Panc1 (cell line): Measurements from ENCODE around the gene IL37. TPM values are rescaled to one million over a fixed set of nuclear protein-coding genes. Genes with fewer than 3 reads are reported as not detected.

Experiments used
- ATAC-seq: fragments of 200-7000 bp; cut with Tn5 transposase; 2 replicates; pipeline ENCODE4 v1.9.1; 2020; ENCODE audit warnings: mild to moderate bottlenecking, moderate library complexity
- BruUV-seq: library from RNA; stranded (reverse); fragments of 400-500 nt; replicated peaks from 2 replicates; lab custom pipeline; 2021; lab: Mats Ljungman, UMichigan
- CTCF ChIA-PET: fragments of 300-600 bp; sonication (Branson Sonifier 250); formaldehyde crosslinking; loops from one replicate; lab custom pipeline; 2022; ENCODE audit warnings: antibody characterized with exemption; lab: Charles Lee
- POLR2A ChIA-PET: fragments of 300-600 bp; sonication (Branson Sonifier 250); formaldehyde crosslinking; loops from one replicate; lab custom pipeline; 2022; ENCODE audit warnings: antibody characterized with exemption; lab: Charles Lee
- DNase-seq: peaks from one replicate; pipeline ENCODE4 v3.0.0-alpha.2; 2010; ENCODE audit warnings: low read depth, low spot score
- H3K27ac ChIP-seq: 2 replicates; pipeline ENCODE4 v1.5.1; 2011; ENCODE audit warnings: mild to moderate bottlenecking, low read length, inconsistent platforms
- H3K27me3 ChIP-seq: fragments of 200-500 bp; sonication (Bioruptor generic); 2 replicates; pipeline ENCODE4 v1.6.0; 2014; ENCODE audit warnings: low read length, inconsistent platforms; ENCODE audit not compliant: control insufficient read depth, insufficient read depth
- H3K36me3 ChIP-seq: fragments of 200-500 bp; sonication (Bioruptor generic); 2 replicates; pipeline ENCODE4 v1.5.1; 2014; ENCODE audit warnings: inconsistent platforms, mild to moderate bottlenecking, low read length, moderate library complexity; ENCODE audit not compliant: control insufficient read depth, insufficient read depth
- H3K4me1 ChIP-seq: 2 replicates; pipeline ENCODE4 v1.5.1; 2011; ENCODE audit warnings: inconsistent platforms, mild to moderate bottlenecking, low read length, moderate library complexity; ENCODE audit not compliant: control insufficient read depth, insufficient read depth
- H3K4me3 ChIP-seq, 2 experiments: 2 replicates each; pipeline ENCODE4 v1.5.1; 2011 to 2012; ENCODE audit warnings: low read depth in 2 of 2, low read length in 2 of 2, mild to moderate bottlenecking in 2 of 2, inconsistent platforms in 1 of 2, moderate library complexity in 1 of 2
- H3K9me3 ChIP-seq: fragments of 200-500 bp; sonication (Bioruptor generic); 2 replicates; pipeline ENCODE4 v1.5.1; 2014; ENCODE audit warnings: low read depth, mild to moderate bottlenecking, inconsistent platforms, low read length, moderate library complexity; ENCODE audit not compliant: control insufficient read depth, insufficient read depth
- POLR2AphosphoS5 ChIP-seq: IDR thresholded peaks from 2 replicates; pipeline ENCODE4 v1.6.1; 2012; ENCODE audit warnings: mild to moderate bottlenecking, low read depth, low read length, moderate library complexity
- SIN3A ChIP-seq: IDR thresholded peaks from 2 replicates; pipeline ENCODE4 v1.6.1; 2012; ENCODE audit warnings: low read depth, mild to moderate bottlenecking, low read length, moderate library complexity, borderline replicate concordance; ENCODE audit not compliant: insufficient read depth
- TCF7L2 ChIP-seq: IDR thresholded peaks from 2 replicates; pipeline ENCODE4 v1.6.1; 2011; ENCODE audit warnings: mild to moderate bottlenecking, low read depth, low read length, inconsistent platforms
- in situ Hi-C: cut with HindIII; loops from 2 replicates; pipeline ENCODE4 v1.10.0; 2016; ENCODE audit warnings: low sequenced_read_pairs, low pct_unique_long_range_greater_than_20kb
- intact Hi-C: fragments of 100-400 bp; cut with micrococcal nuclease; formaldehyde crosslinking; loops from one replicate; pipeline ENCODE4 v1.10.0; 2022; ENCODE audit not compliant: unreplicated experiment
- total RNA-seq: library from RNA; stranded (reverse); gene quantifications from one replicate; pipeline ENCODE4 v1.2.1, GENCODE V29; 2021; ENCODE audit not compliant: unreplicated experiment
- TF ChIP-seq, protein P1 (sequence below): fragments of 450-650 bp; IDR thresholded peaks from 2 replicates; pipeline ENCODE4 v1.5.1; 2017; ENCODE audit warnings: mild to moderate bottlenecking
- TF ChIP-seq, protein P2 (sequence below), 2 experiments: IDR thresholded peaks; 2 replicates each; pipeline ENCODE4 v1.6.1; 2011 to 2012; ENCODE audit warnings: low read depth in 2 of 2, control low read depth in 1 of 2, low read length in 1 of 2, mild to moderate bottlenecking in 1 of 2, moderate library complexity in 1 of 2; ENCODE audit not compliant: insufficient read depth in 1 of 2

IL37 gene
- total RNA-seq, 1 experiment from 2014 or later, result not detected

DNA sequence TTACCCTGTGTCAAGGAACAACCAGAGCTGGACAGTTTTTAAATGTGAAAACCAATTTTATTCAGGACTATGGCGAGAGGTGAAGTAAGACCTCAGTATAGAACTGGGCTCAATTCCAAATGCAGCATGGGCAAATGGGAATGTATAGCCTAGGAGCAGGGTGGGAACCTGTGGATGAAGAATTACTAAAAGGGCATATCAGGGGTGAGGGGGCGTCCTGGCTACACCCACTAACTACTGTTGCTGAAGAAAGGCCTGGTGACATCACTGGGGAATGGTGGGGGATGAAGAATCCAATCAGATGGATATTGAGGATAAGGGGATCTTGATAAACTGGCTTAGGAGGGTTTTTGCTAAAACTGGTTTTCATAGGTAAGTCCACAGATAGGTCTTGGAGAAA, 27.3 kb upstream of the IL37 start:
- Histone ChIP-seq H3K4me3 (no peak overlapping the region), H3K27me3 (no peaks in the 10 kb centered on the region), H3K36me3 (no peaks in the 10 kb centered on the region), H3K27ac (no peak overlapping the region), H3K9me3 (no peaks in the 10 kb centered on the region), H3K4me1 (no peaks in the 10 kb centered on the region; the same call in 1 of the 2 replicates)
- ChIA-PET POLR2A (no interaction called here), CTCF (no interaction called here)
- TF ChIP-seq POLR2AphosphoS5 (no peak), TCF7L2 (no peak), SIN3A (no peak)
- TF ChIP-seq, protein P1, sequence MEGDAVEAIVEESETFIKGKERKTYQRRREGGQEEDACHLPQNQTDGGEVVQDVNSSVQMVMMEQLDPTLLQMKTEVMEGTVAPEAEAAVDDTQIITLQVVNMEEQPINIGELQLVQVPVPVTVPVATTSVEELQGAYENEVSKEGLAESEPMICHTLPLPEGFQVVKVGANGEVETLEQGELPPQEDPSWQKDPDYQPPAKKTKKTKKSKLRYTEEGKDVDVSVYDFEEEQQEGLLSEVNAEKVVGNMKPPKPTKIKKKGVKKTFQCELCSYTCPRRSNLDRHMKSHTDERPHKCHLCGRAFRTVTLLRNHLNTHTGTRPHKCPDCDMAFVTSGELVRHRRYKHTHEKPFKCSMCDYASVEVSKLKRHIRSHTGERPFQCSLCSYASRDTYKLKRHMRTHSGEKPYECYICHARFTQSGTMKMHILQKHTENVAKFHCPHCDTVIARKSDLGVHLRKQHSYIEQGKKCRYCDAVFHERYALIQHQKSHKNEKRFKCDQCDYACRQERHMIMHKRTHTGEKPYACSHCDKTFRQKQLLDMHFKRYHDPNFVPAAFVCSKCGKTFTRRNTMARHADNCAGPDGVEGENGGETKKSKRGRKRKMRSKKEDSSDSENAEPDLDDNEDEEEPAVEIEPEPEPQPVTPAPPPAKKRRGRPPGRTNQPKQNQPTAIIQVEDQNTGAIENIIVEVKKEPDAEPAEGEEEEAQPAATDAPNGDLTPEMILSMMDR, result no peak
- TF ChIP-seq, protein P2, sequence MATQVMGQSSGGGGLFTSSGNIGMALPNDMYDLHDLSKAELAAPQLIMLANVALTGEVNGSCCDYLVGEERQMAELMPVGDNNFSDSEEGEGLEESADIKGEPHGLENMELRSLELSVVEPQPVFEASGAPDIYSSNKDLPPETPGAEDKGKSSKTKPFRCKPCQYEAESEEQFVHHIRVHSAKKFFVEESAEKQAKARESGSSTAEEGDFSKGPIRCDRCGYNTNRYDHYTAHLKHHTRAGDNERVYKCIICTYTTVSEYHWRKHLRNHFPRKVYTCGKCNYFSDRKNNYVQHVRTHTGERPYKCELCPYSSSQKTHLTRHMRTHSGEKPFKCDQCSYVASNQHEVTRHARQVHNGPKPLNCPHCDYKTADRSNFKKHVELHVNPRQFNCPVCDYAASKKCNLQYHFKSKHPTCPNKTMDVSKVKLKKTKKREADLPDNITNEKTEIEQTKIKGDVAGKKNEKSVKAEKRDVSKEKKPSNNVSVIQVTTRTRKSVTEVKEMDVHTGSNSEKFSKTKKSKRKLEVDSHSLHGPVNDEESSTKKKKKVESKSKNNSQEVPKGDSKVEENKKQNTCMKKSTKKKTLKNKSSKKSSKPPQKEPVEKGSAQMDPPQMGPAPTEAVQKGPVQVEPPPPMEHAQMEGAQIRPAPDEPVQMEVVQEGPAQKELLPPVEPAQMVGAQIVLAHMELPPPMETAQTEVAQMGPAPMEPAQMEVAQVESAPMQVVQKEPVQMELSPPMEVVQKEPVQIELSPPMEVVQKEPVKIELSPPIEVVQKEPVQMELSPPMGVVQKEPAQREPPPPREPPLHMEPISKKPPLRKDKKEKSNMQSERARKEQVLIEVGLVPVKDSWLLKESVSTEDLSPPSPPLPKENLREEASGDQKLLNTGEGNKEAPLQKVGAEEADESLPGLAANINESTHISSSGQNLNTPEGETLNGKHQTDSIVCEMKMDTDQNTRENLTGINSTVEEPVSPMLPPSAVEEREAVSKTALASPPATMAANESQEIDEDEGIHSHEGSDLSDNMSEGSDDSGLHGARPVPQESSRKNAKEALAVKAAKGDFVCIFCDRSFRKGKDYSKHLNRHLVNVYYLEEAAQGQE (IDR thresholded peaks at IDR 0.05; ENCODE audit: insufficient read depth in 1 of 2, low read depth in 2 of 2, low read length in 1 of 2), result no peak
- intact Hi-C loops, result no loop called here
- DNase-seq, result no peak
- in situ Hi-C loops, result no loop called here
- no peak for ATAC-seq
- no TSS peak for BruUV-seq

DNA sequence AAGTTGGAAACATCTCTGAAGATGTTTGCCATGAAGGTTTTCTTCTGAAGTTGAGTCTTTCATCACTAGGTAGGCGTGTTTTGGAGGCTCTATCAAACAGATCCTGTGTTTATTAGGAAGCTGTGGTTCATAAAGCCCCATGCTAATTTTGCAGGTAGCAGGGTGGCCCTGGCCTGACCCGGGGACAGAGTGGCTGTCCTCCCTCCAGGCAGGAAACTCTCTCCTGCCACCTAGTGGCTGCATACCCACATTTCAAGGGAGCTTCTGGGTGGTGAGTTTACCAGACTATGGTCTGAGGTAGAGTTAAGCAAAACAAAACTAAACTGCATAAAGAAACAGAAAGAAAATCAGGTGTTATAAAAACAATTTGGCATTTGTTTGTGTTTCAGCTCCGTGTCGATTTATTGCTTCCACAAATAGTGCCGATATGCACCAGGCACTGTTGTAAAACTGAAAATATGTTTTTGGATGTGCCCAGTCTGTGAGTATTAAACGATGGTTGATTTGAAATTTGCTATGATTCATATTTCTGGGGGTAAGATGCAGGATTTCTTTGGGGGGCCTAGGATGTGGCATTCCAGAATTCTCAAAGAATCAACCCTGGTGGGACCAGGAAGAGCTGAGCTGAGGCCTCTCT, 26.0 kb upstream of the IL37 start:
- intact Hi-C loops, result no loop called here
- H3K4me3 ChIP-seq, result no peak overlapping the region
- H3K4me1 ChIP-seq, result no peaks in the 10 kb centered on the region; the same call in 1 of the 2 replicates
- H3K27me3 ChIP-seq, result no peaks in the 10 kb centered on the region
- peak; percentile 27 for DNase-seq
- no peaks in the 10 kb centered on the region for H3K9me3 ChIP-seq
- H3K36me3 ChIP-seq, result no peaks in the 10 kb centered on the region
- ChIA-PET POLR2A (no interaction called here), CTCF (interaction anchor here (0.9 to 1.4 kb wide), 3 partner anchors 57 to 146 kb away, joined by 3 to 5 read pairs (median 4); no protein-coding TSS in a partner anchor)
- BruUV-seq, result no TSS peak
- TF ChIP-seq POLR2AphosphoS5 (no peak), SIN3A (no peak), TCF7L2 (no peak)
- TF ChIP-seq, protein P1, result peak; percentile 89
- TF ChIP-seq, protein P2 (IDR thresholded peaks at IDR 0.05; ENCODE audit: insufficient read depth in 1 of 2, low read depth in 2 of 2, low read length in 1 of 2), result no peak
- peak; percentile 89 for ATAC-seq
- in situ Hi-C loops, result no loop called here
- H3K27ac ChIP-seq, result no peak overlapping the region
